Glomerular endothelial cell (primary cell): ENCODE data around the gene OCEL1. TPM values are rescaled to one million over a fixed set of nuclear protein-coding genes. Genes with fewer than 3 reads are reported as not detected.

Experiments used
- DNase-seq: peaks from one replicate; pipeline ENCODE4 v3.0.0-alpha.2; 2011; ENCODE audit warnings: low read depth, low spot score; ENCODE audit errors: extremely low read depth
- total RNA-seq: library from RNA; depleted of rRNA; stranded (reverse); fragments of >200 nt; gene quantifications from 2 replicates; pipeline ENCODE4 v1.2.3, GENCODE V29; 2015

The OCEL1 gene
- total RNA-seq, 1 donor from 2014 or later: 6.5 TPM

DNA sequence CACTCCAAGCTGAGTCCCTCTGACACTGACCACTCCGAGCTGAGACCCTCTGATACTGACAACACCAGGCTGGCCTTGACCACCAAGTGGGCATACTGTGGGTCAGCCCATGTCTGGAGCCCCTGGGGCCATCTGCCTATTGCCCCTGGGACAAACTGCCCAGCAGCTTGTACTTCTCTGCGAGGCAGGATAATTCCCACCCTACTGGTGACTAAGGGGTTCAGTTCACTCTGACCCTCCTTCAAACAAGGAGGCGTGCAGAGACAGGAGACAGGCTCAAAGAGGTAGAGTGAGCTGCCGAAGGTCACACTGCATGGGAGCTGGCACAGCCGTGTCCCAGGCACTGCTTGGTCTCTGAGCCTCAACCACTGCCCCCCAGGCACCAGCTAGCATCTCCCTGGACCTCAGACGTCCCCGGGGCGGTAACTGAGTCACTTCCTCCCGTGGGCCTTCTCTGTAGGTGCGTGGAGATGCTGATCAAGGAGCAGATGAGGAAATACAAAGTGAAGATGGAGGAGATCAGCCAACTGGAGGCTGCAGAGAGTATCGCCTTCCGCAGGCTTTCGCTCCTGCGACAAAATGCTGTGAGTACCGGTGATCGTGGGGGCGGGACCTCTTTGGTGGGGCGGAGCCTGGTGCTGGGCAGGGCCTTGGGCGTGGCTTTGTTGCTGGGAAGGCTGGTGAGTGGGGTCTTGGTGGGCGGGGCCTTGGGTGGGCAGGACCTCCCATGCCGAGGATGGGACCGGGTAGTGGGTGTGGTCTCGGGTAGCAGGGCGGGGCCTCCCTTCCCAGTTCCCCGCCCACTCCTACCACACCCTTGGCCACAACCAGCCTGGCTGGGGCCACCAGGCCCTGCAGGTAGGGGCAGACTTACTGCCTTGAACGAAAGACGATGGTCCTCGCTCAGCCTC, 16.6 kb upstream of the OCEL1 start:
- DNase-seq: no peak

DNA sequence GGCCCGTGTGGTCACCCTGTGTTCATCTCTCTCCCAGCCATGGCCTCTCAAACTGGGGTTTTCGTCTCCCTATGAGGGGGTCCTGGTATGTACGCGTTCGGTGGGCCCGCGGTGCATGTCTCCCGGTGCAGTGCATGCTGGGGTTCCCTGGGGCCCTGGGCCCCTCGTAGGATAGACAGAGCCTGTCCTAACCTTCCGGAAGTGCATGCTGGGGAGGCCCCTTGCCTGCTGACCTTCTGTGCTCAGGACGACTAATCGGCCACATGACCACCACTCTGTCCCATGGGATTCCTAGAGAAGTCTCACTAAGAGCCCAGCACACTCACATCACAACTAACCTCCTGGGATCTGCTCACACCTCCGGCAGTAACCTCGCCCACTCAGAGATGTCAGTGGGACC, 15.7 kb upstream of the OCEL1 start:
- DNase-seq: no peak

DNA sequence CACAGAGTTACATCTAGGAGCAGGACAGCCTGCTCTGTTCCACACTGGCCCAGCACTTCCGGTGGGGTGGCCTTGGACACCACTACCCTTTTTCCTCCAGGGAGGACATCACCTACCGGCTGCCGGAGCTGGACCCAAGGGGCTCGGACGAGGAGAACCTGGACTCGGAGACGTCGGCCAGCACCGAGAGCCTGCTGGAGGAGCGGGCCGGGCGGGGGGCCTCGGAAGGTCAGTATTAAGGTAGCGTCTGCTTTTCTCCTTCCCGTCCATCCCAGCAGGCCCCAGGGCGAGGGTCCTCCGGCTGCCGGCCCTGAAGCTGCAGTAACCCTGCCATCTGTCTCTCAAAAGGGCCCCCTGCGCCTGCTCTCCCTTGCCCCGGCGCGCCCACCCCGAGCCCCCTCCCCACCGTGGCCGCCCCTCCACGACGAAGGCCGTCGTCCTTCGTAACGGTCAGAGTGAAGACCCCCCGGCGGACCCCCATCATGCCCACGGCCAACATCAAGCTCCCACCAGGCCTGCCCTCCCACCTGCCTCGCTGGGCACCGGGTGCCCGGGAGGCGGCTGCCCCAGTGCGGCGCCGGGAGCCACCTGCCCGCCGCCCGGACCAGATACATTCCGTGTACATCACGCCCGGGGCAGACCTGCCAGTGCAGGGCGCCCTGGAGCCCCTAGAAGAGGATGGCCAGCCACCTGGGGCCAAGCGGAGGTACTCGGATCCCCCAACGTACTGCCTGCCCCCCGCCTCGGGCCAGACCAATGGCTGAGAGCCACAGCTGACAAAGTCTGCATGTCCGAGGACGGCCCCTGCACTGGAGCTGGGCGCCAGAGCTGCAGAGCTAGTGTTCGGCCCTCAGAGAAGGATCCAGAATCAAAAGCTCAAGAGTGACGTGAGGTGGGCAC, 14.2 kb upstream of the OCEL1 start:
- DNase-seq: no peak

DNA sequence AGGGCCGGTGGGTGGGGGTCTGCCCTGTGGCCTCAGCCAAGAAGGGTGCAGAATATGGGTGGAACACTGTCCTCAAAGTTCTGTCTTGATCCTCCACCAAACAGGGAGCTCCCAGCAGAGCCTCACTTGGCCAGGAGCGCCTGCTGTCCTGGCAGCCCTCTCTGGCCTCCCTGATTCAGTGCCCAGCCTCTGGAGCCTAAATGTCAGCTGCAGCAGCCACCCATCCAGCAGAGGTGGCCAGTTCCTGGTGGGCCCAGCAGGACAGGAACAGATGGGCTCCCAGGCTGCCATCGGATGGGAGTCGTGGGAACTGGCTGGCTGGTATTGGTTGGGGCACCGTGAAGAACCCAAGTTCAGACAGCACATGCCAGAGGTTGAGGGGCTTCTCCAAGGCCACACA, 12.7 kb upstream of the OCEL1 start:
- no peak for DNase-seq

DNA sequence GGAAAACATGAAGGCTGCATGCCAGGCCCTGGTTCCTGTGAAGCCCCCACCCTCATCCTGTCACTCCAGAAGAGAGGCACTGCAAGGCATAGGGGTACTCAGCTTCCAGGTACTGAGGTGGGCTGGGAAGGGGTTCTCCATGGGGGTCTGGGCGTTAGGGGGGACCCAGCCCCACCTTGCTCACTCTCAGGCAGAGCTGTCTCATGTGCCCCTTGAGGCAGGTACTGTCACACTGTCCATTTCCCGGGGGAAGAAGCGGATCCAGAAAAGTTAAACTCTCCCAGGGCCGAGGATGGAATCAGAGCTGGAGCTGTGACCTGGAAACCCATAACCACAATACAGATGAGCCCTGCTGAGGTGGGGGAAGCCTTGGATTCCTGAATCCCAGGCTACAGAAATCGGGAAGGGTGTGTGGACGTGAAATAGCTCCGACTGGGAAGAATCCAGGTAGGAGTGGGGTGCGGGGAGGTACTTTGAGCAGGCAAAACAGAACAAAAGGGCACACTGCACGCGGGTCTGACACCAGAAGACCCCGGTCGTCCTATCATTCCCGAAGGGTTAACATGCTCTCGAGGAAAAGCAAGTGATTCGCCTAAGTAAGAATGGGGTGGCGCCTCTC, 11.4 kb upstream of the OCEL1 start:
- no peak for DNase-seq

DNA sequence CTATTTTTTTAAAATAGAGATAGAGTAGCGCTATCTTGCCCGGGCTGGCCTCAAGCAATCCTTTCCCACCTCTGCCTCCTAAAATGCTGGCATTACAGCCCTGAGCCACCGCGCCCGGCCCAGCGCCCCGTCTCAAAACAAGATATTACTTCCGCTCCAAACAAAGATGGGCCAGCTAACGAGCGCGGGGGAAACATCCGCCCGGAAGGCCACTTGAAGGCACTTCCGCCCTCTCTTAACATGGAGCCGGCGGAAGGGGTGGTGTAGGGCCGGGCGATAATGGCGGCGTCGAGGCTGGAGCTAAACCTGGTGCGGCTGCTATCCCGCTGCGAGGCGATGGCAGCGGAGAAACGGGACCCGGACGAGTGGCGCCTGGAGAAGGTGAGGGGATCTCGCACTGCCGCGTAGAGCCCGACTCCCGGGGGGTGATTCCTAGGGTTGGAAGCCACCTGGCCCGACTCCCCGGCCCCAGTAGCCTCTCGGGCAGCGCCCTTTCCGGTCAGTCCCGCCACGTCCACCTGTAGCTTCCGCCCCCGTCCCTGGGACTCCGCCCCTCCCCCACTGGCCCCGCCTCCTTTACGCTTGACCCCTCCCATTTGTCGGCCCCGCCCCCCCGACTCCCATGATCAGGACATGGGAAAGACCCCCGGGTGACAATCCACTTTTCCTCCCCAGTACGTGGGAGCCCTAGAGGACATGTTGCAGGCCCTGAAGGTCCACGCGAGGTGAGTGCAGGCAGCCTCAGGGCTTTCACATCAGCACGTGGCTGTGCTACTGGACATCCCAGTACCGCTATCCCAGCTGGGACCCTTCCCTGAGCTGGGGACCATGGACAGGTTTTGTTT, 10.7 kb upstream of the OCEL1 start, which contains the start of gene USE1:
USE1 (plus strand) TSS at position 231 of the 845 bp plus-strand sequence; CDS start at position 280, 49 bp downstream.
- DNase-seq: no peak

DNA sequence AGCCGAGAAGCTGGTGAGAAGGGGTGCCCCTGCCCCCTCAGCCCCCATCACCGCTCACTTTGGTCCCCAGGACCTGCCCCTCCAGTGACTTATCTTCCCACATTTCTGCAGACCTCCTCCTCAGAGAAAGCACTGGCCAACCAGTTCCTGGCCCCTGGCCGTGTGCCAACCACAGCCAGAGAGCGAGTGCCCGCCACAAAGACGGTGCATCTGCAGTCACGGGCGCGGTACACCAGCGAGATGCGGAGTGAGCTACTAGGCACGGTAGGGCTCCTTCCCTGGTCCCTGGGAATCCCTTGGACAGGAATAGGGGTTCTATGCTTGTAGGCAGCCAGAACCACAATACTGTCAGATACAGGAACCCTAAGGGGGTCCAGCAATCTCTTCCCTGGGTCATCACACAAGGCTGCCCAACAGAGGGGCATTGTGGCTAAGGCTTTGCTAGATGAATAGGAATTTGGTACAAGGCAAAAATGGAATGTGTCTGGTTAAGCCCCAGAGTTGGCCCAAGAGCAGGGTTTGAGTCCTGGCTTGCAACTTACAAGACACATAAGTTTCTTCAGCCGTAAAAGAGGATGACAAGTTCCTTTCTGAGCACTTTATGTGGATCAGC, 9.9 kb upstream of the OCEL1 start:
- DNase-seq: no peak

DNA sequence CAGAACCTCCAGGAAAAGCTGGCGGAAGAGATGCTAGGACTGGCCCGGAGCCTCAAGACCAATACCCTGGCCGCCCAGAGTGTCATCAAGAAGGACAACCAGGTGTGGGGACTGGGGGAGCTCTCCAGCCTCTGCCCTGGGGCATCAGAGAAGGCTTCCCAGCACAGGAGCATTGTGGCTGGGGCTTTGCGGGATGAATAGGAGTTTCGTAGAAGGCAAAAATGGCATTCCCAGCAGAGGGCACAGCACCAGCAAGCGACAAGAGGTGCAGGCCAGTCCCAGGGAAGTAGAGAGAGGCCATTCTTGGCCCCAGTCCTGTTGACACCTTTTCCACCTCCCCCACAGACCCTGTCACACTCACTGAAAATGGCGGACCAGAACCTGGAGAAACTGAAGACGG, 6.7 kb upstream of the OCEL1 start:
- DNase-seq: no peak

DNA sequence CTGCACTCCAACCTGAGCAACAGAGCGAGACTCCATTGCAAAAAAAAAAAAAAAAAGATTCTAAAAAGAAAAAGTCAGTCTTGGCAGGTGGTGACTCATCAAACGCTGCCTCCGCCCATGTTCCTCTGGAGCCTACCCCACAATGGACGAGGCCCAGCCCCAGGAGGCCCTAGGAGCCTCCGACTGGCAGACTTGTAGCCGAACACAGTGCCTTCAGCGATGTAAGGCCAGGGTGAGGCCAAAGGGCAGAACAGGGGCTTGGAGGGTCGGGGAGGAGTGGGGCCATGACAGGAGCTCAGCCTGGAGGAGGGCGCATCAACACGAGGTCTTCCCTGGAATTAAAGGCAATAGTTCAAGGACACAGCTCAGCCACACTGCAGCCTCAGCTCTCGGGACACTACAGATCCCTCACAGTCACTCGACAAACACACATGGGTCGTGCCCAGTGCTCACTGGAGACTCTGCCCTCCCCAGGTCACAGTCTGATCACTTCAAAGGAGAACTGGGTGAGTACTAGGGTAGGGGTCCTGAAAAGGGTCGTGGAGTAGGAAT, 5.7 kb upstream of the OCEL1 start:
- no peak for DNase-seq

DNA sequence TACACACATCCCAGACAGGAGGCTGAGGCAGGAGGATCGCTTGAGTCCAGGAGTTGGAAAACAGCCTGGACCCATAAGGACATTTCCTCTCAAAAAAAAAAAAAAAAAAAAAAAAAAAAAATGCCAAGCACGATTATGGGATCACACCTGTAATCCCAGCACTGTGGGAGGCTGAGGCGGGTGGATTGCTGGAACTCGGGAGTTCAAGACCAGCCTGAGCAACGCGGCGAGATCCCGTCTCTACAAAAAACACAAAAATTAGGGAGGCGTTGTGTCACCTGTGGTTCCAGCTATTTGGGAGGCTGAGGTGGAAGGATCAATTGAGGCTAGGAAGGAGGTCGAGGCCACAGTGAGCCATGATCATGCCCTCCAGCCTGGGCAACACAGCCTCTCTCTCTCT, 973 bp upstream of the OCEL1 start:
- no peak for DNase-seq

DNA sequence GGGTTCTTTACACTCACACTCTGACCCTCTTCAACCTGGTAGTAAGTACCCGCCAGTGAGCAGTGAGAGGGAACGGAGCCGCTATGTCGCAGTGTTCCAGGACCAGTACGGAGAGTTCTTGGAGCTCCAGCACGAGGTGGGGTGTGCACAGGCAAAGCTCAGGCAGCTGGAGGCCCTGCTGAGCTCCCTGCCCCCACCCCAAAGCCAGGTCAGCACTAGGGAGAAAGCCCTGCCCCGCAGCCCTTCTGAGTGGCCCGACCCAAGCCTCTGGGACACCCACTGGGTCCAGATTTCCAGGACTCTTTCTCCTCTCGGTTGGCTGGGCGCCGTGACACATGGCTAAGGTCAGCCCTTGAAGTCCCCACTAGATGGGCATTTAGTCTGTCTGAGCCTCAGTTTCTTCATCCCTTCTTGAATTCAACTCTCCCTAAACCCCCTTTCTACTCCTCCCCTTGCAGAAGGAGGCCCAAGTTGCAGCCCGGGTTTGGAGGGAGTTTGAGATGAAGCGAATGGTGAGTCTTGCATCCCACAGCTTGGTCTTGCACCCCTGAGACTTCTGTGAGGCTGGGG, 1.9 kb downstream of the OCEL1 start:
- no peak for DNase-seq

DNA sequence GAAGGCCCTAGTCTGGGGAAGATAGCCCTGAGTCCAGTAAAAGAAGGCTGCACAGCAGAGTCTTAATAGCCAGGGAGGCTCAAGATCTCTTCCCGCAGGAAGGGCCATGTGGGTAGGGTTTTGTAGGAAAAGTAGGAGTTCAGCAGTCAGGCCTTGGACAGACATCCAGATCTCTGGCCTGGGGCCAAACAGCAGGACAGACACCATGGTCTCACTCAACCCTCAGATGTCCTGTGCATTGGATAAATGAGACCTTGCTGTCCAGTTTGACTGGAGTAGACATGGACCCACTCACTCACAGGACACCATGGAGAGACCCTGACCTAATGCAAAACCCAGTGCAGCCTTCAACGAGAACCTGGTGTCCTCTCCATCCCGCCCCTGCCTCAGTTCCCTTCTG, 3.9 kb downstream of the OCEL1 start:
- no peak for DNase-seq

DNA sequence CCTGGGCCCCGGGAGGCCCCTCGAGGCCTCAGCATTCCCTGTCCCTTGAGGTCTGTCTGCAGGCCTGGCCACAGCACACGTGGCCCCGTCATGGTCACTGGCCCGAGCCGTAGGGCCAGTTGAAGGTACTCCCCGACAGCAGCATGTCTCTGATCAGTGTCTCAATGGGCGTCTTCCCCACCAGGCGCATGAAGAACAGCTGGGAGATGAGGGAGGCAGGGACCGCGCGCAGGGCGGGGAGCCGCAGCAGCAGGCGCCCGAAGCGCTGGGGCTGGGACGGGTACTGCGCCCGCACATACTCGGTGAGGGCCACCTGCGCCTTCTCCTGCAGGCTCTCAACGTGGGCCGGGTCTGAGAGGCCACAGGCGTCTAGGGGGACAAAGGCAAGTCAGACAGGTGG, 6.2 kb downstream of the OCEL1 start:
- DNase-seq: no peak

DNA sequence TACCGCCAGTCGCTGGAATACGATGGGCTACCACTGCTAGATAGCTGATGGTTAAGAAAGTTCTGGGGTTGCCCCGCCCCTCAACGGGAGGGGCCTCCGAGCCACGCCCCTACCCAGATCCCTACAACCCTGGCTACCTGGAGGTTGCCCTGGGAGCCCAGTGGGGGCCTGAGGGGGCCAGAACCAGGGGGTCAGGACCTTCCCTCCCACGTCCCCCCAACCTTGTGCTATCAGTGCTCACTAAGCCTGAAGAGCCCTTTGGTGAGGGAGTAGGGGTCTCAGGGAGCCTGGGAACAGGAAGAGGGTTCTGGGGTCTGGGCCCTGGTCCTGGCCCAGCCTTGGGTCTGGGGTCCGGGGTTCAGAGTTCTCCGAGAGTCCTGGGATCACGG, 8.9 kb downstream of the OCEL1 start:
- DNase-seq: no peak

DNA sequence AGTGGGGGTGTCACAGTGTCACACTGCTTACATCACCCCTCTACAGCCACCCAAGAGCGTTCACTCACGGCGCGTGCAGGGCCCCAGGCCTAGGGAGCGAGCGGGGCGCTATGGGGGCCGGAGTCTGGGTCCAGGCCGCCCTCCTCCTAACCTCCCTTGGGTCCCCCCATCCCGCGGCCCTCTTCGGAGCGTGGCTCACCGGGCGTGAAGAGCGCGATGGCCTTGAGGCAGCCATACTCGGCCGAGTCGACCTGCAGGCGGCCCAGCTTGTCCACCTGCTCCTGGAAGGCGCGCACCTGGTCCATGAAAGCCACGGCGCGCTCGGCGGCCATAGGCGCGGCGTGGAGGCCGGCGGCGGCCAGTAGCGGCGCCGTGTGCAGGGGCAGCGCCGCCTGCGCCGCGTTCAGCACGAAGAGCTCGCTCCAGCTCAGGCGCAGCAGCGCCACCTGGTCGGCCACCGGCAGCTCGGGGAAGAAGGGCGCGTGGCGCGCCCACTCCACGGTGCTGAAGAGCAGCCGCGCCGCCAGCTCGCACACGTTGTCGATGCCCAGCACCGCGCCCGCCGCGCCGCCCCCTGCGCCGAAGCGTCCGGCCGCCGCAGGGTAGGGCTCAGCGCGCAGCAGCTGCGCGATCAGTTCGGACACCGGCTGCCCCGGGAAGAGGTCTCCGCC, 9.4 kb downstream of the OCEL1 start:
- DNase-seq: no peak

DNA sequence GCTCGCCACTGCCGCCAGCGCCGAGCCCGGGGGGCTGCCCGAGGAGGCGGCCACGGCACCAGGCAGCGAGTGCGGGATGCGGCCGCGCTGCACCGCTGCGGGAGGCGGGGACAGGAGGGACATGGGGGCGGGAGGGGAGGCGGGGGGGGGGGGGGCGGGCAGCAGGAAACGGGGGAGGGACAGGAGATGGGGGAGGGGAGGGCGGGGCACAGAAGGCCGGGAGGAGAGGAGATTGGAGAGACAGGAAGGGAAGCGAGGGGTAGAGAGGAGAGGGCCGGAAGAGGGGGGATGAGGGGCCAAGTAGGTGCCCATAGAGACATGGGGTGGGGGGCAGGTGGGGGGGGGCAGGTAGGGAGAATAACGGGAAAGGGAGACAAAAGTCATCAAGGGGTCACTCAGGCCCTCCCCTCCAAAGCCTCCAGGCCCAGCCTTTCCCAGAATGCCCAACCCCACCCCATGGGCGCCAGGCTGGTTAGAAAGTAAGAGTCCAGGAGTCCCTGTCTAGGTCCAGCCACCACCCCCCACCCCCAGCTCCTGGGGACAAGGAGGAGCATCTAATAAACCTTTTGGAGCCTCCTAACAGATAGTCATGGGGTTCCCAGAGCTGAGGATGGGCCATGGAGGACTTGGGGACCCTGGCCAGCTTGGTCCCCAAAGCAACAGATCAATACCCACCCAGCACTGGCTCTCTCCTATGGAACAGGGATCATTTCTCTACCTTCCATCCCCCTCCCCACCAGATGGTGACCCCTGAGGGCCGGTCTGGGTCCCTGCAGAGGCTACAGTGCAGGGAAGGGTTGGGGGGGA, 10.1 kb downstream of the OCEL1 start:
- no peak for DNase-seq

DNA sequence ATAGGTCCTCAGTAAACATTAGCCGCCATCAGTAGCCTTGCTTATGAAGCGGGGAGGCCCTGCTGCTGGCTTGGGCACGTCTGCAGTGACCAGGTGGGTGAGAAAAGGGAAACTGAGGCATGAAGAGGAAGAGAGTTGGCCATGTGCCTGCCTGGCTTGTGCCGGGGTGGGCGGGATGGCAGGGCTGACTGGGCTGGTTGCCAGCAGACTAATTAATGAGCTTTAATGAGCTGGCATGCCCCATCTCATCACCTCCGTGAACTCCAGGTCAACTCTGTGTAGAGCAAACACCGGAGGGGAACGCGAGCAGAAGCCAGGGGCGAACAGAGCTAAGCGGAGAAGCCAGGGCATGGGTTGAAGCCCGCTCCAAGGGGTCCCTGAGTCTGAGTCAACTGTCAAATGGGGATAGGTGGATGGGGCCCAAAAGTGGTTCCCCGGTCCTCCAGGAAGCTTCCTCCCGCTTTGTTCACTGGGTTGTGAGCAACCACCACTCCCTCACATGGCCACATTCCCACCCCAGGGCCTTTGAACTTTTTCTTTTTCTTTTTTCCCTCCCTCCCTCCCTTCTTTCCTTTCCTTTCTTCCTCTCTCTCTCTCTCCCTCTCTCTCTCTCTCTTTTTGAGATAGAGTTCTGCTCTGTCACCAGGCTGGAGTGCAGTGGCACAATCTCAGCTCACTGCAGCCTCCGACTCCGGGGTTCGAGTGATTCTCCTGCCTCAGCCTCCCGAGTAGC, 11.0 kb downstream of the OCEL1 start:
- no peak for DNase-seq
